ENCODE measurements around the gene YDJC. TPM values are rescaled to one million over a fixed set of nuclear protein-coding genes. Genes with fewer than 3 reads are reported as not detected.

YDJC gene
- total and polyA plus RNA-seq, 2 of the 13 experiments (the other 11 are each of a cell fraction or from before 2014, with no cell fraction given) = 15.3 to 32.0 TPM

DNA sequence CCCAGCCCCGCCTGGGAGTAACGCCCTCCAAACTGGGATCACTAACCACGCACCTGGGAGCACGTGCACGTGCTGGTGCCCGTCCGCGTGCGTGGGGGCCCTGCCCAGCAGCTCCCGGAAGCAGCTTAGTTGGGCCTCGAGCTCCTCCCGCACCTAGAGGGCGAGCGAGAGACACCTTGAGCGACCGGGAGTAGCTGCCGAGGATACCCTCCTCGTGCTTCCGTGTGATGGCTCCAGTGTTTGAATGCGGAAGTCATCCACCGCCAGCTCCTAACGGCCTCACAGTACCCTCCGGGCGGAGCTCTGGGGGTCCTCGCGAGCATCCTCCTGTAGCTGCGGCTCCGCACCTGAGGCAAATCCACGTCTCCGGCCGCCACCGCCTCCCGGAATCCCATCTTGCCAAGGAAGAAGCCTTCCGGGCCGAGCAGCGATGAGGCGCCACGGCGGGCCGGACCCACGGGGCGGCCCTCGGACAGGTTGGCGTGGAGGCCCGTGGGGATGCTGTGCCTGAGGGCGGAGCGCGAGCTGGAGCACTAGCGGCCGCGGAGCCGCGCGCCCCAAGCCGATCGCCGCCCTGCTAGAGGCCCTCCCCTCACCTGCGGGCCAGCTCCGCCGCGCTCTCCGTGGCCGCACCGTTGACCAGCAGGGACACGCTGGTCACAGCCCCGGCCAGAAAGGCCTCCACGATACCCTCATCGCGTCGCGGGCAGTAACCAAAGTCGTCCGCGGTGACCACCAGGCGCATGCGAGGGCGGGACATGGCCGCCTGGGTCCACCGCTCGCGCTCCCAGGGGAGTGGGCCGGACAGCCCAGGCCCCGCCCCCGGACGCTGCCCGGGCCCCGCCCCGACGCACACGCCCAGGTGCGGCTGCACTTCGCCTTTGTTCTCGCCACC lies at the start of gene YDJC (continued):
- TF ChIP-seq, protein P1, sequence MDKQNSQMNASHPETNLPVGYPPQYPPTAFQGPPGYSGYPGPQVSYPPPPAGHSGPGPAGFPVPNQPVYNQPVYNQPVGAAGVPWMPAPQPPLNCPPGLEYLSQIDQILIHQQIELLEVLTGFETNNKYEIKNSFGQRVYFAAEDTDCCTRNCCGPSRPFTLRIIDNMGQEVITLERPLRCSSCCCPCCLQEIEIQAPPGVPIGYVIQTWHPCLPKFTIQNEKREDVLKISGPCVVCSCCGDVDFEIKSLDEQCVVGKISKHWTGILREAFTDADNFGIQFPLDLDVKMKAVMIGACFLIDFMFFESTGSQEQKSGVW (CRISPR knock-in tag; IDR thresholded peaks at IDR 0.05; ENCODE audit: borderline replicate concordance) = no peak
- peak; percentile 87 for TF ChIP-seq ZBTB33 (CRISPR knock-in tag; IDR thresholded peaks at IDR 0.05)
- TF ChIP-seq ZBTB25 (CRISPR knock-in tag; IDR thresholded peaks at IDR 0.05) = peak; percentile 77
- TF ChIP-seq PITX1 (CRISPR knock-in tag; IDR thresholded peaks at IDR 0.05) = peak; percentile 81
- TF ChIP-seq ATAD3A (CRISPR knock-in tag; IDR thresholded peaks at IDR 0.05) = 0 out of 2 replicates have a peak, but pooled peaks have one; percentile 79
- peak; percentile 58; the same call in 1 of the 2 replicates for TF ChIP-seq NR1H2 (CRISPR knock-in tag; IDR thresholded peaks at IDR 0.05; ENCODE audit: borderline replicate concordance, low read depth)
- TF ChIP-seq MEIS2 (CRISPR knock-in tag; IDR thresholded peaks at IDR 0.05) = peak; percentile 74; the same call in 1 of the 2 replicates
- TF ChIP-seq MBD4 (IDR thresholded peaks at IDR 0.05; ENCODE audit: borderline replicate concordance, low read length) = no peak
- TF ChIP-seq NBN (conservative IDR thresholded peaks at IDR 0.05) = no peak
- no peak for TF ChIP-seq SRSF4 (IDR thresholded peaks at IDR 0.05; ENCODE audit: low read depth, low read length, poor library complexity, severe bottlenecking)
- peak; percentile 34 for TF ChIP-seq SKI (IDR thresholded peaks at IDR 0.05; ENCODE audit: partially characterized antibody)
- TF ChIP-seq ARID2 (CRISPR knock-in tag; IDR thresholded peaks at IDR 0.05; ENCODE audit: borderline replicate concordance) = peak; percentile 90; the same call in 1 of the 2 replicates
- TF ChIP-seq ZNF552 (CRISPR knock-in tag; IDR thresholded peaks at IDR 0.05; ENCODE audit: borderline replicate concordance) = peak; percentile 45
- 0 out of 2 replicates have a peak, but pooled peaks have one; percentile 47 for TF ChIP-seq ZNF800 (CRISPR knock-in tag; IDR thresholded peaks at IDR 0.05)
- peak; percentile 87 for TF ChIP-seq ZNF430 (CRISPR knock-in tag; IDR thresholded peaks at IDR 0.05)
- TF ChIP-seq SYNCRIP (IDR thresholded peaks at IDR 0.05; ENCODE audit: insufficient read depth, low read depth, low read length) = no peak
- TF ChIP-seq ZSCAN9 (CRISPR knock-in tag; IDR thresholded peaks at IDR 0.05; ENCODE audit: borderline replicate concordance) = peak; percentile 58; the same call in 1 of the 2 replicates
- TF ChIP-seq, protein P2, sequence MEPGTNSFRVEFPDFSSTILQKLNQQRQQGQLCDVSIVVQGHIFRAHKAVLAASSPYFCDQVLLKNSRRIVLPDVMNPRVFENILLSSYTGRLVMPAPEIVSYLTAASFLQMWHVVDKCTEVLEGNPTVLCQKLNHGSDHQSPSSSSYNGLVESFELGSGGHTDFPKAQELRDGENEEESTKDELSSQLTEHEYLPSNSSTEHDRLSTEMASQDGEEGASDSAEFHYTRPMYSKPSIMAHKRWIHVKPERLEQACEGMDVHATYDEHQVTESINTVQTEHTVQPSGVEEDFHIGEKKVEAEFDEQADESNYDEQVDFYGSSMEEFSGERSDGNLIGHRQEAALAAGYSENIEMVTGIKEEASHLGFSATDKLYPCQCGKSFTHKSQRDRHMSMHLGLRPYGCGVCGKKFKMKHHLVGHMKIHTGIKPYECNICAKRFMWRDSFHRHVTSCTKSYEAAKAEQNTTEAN (CRISPR knock-in tag; conservative IDR thresholded peaks at IDR 0.05) = peak; percentile 85
- peak; percentile 81; the same call in 1 of the 2 replicates for TF ChIP-seq SRY (CRISPR knock-in tag; IDR thresholded peaks at IDR 0.05)
- TF ChIP-seq, protein P3, sequence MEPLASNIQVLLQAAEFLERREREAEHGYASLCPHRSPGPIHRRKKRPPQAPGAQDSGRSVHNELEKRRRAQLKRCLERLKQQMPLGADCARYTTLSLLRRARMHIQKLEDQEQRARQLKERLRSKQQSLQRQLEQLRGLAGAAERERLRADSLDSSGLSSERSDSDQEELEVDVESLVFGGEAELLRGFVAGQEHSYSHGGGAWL (CRISPR knock-in tag; IDR thresholded peaks at IDR 0.05) = peak; percentile 96
- peak; percentile 93 for TF ChIP-seq KDM5B (CRISPR knock-in tag; IDR thresholded peaks at IDR 0.05; ENCODE audit: borderline replicate concordance)
